Activated naive CD4-positive, alpha-beta T cell treated with Interleukin-2 at 50 U/mL for 16 hours (primary cell): ENCODE data around the gene PITHD1.
"Not testable (repeated sequence)": the region's sequence is repeated elsewhere in the genome, so short reads cannot be mapped to it uniquely, and the experiment has no call there.

ENCODE experiments used
- DNase-seq: peaks from one replicate; pipeline ENCODE4 v3.0.0-alpha.2; 2020

The PITHD1 gene

GRCh38 chr1:23826590-23826989, 48.4 kb downstream of the PITHD1 start:
- DNase-seq, result not testable (repeated sequence)

DNA sequence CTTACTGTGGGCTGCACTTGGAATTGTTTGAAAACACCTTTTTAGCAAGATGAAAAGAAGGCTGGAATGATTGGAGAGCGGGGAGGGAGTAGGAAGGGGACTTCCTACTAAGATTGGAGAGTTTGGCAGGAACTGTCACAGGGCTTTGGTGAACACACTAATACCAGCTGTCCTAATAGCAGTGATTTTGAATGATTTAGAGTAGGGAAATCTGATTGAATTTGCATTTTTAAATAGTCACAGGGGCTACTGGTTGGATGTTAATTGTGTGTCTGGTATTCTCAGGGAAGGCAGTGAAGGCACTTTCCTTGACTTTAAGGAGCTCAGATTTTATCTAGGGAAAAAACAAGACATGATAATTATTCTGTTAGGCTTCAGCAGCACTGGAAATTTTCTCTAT, 49.5 kb downstream of the PITHD1 start:
- DNase-seq, result no peak

DNA sequence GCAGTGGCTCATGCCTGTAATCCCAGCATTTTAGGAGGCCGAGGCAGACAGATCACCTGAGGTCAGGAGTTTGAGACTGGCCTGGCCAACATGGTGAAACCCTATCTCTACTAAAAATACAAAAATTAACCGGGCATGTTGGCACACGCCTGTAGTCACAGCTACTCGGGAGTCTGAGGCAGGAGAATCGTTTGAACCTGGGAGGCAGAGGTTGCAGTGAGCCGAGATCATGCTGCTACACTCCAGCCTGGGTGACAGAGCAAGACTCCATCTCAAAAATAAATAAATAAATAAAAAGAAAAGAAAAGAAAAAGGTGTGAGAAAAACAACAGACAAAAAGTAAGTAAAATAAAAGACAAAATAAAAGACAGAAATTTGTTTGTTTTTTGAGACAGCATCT, 55.9 kb downstream of the PITHD1 start:
- DNase-seq, result not testable (repeated sequence)

- no peak for DNase-seq
Observed at GRCh38 chr1:23836037-23836436, 57.8 kb downstream of the PITHD1 start.
